Measurements from ENCODE around the gene KYNU.
"Not testable (repeated sequence)": the region's sequence is repeated elsewhere in the genome, so short reads cannot be mapped to it uniquely, and the experiment has no call there.

KYNU gene

GRCh38 chr2:142874293-142874814 lies 3.1 kb upstream of the KYNU start:
- no peak for DNase-seq (ENCODE audit: low spot score in 2 of 2)

GRCh38 chr2:142875010-142875409 lies 2.5 kb upstream of the KYNU start:
- no peak for ATAC-seq (replicated peaks; ENCODE audit: extremely low read depth, poor library complexity, severe bottlenecking)
- Mint-ChIP-seq H3K27ac (ENCODE audit: low read depth) (no peak overlapping the region), H3K4me1 (no peaks in the 10 kb centered on the region), H3K36me3 (ENCODE audit: insufficient read depth) (no peaks in the 10 kb centered on the region), H3K27me3 (no peaks in the 10 kb centered on the region), H3K9me3 (no peaks in the 10 kb centered on the region), H3K4me3 (no peak overlapping the region)
- no peak for DNase-seq (ENCODE audit: low spot score in 2 of 2)

More at GRCh38 chr2:142874293-142874814, 3.1 kb upstream of the KYNU start:
- ATAC-seq (replicated peaks; ENCODE audit: extremely low read depth, poor library complexity, severe bottlenecking) = no peak
- H3K4me1 Mint-ChIP-seq = no peaks in the 10 kb centered on the region
- no peak overlapping the region for H3K27ac Mint-ChIP-seq (ENCODE audit: low read depth)
- no peaks in the 10 kb centered on the region for H3K27me3 Mint-ChIP-seq
- H3K4me3 Mint-ChIP-seq = no peak overlapping the region
- no peaks in the 10 kb centered on the region for H3K9me3 Mint-ChIP-seq
- H3K36me3 Mint-ChIP-seq (ENCODE audit: insufficient read depth) = no peaks in the 10 kb centered on the region

DNA sequence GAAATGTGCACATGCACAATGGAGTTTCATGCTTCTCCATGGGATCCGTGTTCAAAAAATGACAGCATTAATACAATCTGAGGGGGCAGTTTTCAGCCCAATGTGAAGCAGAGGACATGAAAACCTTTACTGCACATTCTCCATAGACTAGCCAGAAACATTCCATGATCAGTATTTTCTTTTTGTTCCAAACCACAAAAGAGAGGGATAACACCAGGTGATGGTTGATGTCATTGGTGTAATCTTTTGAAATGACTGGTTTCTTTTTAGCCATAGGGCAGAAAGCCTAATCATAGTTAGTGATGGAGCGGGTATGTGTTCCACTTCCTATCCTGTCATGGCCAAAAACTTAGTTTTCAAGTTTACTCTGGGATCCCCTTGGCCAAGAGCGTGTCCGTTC lies 1.8 kb upstream of the KYNU start:
- H3K27me3 Mint-ChIP-seq = no peaks in the 10 kb centered on the region
- H3K27ac Mint-ChIP-seq (ENCODE audit: low read depth) = no peak overlapping the region
- DNase-seq (ENCODE audit: low spot score in 2 of 2) (no peak), ATAC-seq (replicated peaks; ENCODE audit: extremely low read depth, poor library complexity, severe bottlenecking) (no peak)
- no peaks in the 10 kb centered on the region for H3K36me3 Mint-ChIP-seq (ENCODE audit: insufficient read depth)
- H3K4me1 Mint-ChIP-seq = no peaks in the 10 kb centered on the region
- no peak overlapping the region for H3K4me3 Mint-ChIP-seq
- no peaks in the 10 kb centered on the region for H3K9me3 Mint-ChIP-seq

- DNase-seq (ENCODE audit: low spot score in 2 of 2) = no peak
- no peak for ATAC-seq (replicated peaks; ENCODE audit: extremely low read depth, poor library complexity, severe bottlenecking)
- Mint-ChIP-seq H3K27ac (ENCODE audit: low read depth) (no peak overlapping the region), H3K4me1 (no peaks in the 10 kb centered on the region), H3K36me3 (ENCODE audit: insufficient read depth) (peaks cover 2% of the 10 kb centered on the region), H3K9me3 (no peaks in the 10 kb centered on the region), H3K4me3 (no peak overlapping the region), H3K27me3 (no peaks in the 10 kb centered on the region)
Observed at GRCh38 chr2:142876423-142876822, 1.0 kb upstream of the KYNU start.

GRCh38 chr2:142878031-142878678 lies 691 bp downstream of the KYNU start:
- Mint-ChIP-seq H3K27ac (ENCODE audit: low read depth) (no peak overlapping the region), H3K36me3 (ENCODE audit: insufficient read depth) (peaks cover 2% of the 10 kb centered on the region), H3K27me3 (no peaks in the 10 kb centered on the region), H3K9me3 (no peaks in the 10 kb centered on the region), H3K4me1 (no peaks in the 10 kb centered on the region), H3K4me3 (no peak overlapping the region)
- ATAC-seq (replicated peaks; ENCODE audit: extremely low read depth, poor library complexity, severe bottlenecking) (no peak), DNase-seq (ENCODE audit: low spot score in 2 of 2) (no peak)

- no peak for ATAC-seq (replicated peaks; ENCODE audit: extremely low read depth, poor library complexity, severe bottlenecking)
- no peaks in the 10 kb centered on the region for H3K4me1 Mint-ChIP-seq
- no peaks in the 10 kb centered on the region for H3K27me3 Mint-ChIP-seq
- no peak overlapping the region for H3K27ac Mint-ChIP-seq (ENCODE audit: low read depth)
- DNase-seq (ENCODE audit: low spot score in 2 of 2) = no peak
- no peak overlapping the region for H3K4me3 Mint-ChIP-seq
- H3K36me3 Mint-ChIP-seq (ENCODE audit: insufficient read depth) = peaks cover 4% of the 10 kb centered on the region
- peaks cover 5% of the 10 kb centered on the region for H3K9me3 Mint-ChIP-seq
Observed at GRCh38 chr2:142879151-142879550, 1.7 kb downstream of the KYNU start.

DNA sequence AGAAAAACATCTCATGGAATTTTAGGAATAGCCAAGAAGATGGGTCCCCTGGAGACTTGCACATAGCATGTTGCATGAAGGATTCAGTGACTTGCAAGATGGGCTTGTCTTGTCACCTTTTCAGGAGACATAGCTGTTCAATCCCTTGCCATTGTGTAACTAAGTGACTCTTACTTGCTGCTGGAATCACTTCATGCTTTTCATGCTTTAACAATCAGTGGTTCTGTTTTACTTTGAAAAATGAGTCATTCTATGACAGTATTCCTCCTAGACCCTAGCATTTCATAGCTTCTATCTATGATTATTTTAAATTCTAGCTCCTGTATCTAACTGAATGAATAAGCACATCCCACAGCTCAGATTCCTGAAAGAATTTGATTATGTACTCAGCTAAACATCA lies 2.8 kb downstream of the KYNU start:
- DNase-seq (ENCODE audit: low spot score in 2 of 2) (no peak), ATAC-seq (replicated peaks; ENCODE audit: extremely low read depth, poor library complexity, severe bottlenecking) (no peak)
- Mint-ChIP-seq H3K36me3 (ENCODE audit: insufficient read depth) (peaks cover 4% of the 10 kb centered on the region), H3K27ac (ENCODE audit: low read depth) (no peak overlapping the region), H3K4me1 (no peaks in the 10 kb centered on the region), H3K27me3 (no peaks in the 10 kb centered on the region), H3K9me3 (peaks cover 5% of the 10 kb centered on the region), H3K4me3 (no peak overlapping the region)

GRCh38 chr2:142881619-142882018 lies 4.2 kb downstream of the KYNU start:
- Mint-ChIP-seq H3K4me1 (no peaks in the 10 kb centered on the region), H3K36me3 (ENCODE audit: insufficient read depth) (peaks cover 4% of the 10 kb centered on the region), H3K4me3 (no peak overlapping the region), H3K27ac (ENCODE audit: low read depth) (no peak overlapping the region), H3K9me3 (peaks cover 5% of the 10 kb centered on the region), H3K27me3 (no peaks in the 10 kb centered on the region)
- ATAC-seq (replicated peaks; ENCODE audit: extremely low read depth, poor library complexity, severe bottlenecking) (no peak), DNase-seq (ENCODE audit: low spot score in 2 of 2) (no peak)

- H3K27me3 Mint-ChIP-seq; H3K4me3 Mint-ChIP-seq; H3K27ac Mint-ChIP-seq (ENCODE audit: low read depth); DNase-seq (ENCODE audit: low spot score in 2 of 2); H3K36me3 Mint-ChIP-seq (ENCODE audit: insufficient read depth); ATAC-seq (replicated peaks; ENCODE audit: extremely low read depth, poor library complexity, severe bottlenecking); H3K9me3 Mint-ChIP-seq; H3K4me1 Mint-ChIP-seq: not testable (repeated sequence)
Observed at GRCh38 chr2:142882500-142882899, 5.0 kb downstream of the KYNU start.

GRCh38 chr2:142883526-142883925 lies 6.1 kb downstream of the KYNU start:
- Mint-ChIP-seq H3K9me3 (peaks cover 5% of the 10 kb centered on the region), H3K27ac (ENCODE audit: low read depth) (no peak overlapping the region), H3K27me3 (peaks cover 9% of the 10 kb centered on the region), H3K4me3 (no peak overlapping the region), H3K36me3 (ENCODE audit: insufficient read depth) (peaks cover 4% of the 10 kb centered on the region), H3K4me1 (no peaks in the 10 kb centered on the region)
- DNase-seq (ENCODE audit: low spot score in 2 of 2) (no peak), ATAC-seq (replicated peaks; ENCODE audit: extremely low read depth, poor library complexity, severe bottlenecking) (no peak)

DNA sequence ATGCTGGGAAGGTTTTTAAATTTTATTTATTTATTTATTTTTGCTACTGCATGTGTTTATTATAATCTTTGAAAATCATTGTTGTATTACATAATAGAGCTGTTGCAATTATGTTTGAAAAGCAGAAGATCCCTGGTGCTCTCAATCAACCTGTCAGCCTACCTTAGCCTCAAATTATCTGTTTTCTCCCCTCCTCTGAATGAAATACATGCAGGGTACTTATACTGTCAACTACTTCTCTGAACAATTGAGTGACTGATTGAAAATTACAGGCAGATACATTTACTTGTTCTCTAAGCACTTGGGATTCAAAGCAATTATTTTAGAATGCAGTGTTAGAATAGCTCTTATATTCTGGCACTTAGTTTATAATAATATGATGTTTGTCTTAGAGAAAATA lies 8.1 kb downstream of the KYNU start:
- no peak overlapping the region for H3K4me3 Mint-ChIP-seq
- H3K4me1 Mint-ChIP-seq = no peaks in the 10 kb centered on the region
- H3K27me3 Mint-ChIP-seq = peaks cover 9% of the 10 kb centered on the region
- H3K9me3 Mint-ChIP-seq = peaks cover 5% of the 10 kb centered on the region
- no peak overlapping the region for H3K27ac Mint-ChIP-seq (ENCODE audit: low read depth)
- no peak for ATAC-seq (replicated peaks; ENCODE audit: extremely low read depth, poor library complexity, severe bottlenecking)
- peaks cover 4% of the 10 kb centered on the region for H3K36me3 Mint-ChIP-seq (ENCODE audit: insufficient read depth)
- DNase-seq (ENCODE audit: low spot score in 2 of 2) = no peak

DNA sequence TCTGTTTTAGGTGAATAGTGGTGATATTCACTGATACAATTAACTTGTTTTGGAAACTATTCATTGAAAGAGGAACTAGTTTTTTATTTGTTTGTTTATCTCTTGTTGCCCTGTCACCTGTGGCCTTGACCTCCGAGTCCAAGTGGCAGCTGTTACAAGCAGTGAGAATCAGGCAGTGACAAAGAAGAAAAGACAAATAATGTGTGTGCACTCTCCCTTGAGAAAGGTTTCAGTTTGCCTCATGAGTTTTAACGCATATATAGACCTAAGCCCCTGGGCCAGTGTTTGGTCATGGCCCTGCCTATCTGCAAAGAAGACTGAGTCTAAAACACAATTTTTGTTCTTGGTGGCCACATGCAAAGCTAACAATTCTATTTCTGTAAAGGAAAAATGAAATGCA lies 15.3 kb downstream of the KYNU start:
- ATAC-seq (replicated peaks; ENCODE audit: extremely low read depth, poor library complexity, severe bottlenecking) = no peak
- H3K36me3 Mint-ChIP-seq (ENCODE audit: insufficient read depth) = no peaks in the 10 kb centered on the region

DNA sequence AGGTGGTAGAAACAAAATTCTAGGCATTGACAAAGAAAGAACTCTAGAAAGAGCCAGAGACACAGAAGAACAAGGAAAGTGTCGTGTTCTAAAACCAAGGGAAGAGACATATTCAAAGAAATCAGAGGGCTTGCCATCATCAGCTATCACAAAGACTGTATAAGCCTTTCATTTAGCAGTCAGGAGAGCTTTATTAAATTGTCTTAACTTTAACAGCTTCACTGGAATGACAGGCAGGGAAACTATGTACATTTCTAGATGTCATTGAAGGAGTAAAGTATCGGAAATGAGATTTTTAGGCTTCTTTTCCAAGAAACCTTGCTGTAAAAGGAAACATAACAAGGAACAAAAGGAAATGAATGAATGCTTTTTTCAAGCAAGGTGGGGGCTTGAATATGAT lies 15.8 kb downstream of the KYNU start:
- ATAC-seq (replicated peaks; ENCODE audit: extremely low read depth, poor library complexity, severe bottlenecking) (no peak), DNase-seq (ENCODE audit: low spot score in 2 of 2) (no peak)
- Mint-ChIP-seq H3K27me3 (peaks cover 6% of the 10 kb centered on the region), H3K9me3 (no peaks in the 10 kb centered on the region), H3K36me3 (ENCODE audit: insufficient read depth) (no peaks in the 10 kb centered on the region), H3K4me1 (no peaks in the 10 kb centered on the region), H3K27ac (ENCODE audit: low read depth) (no peak overlapping the region), H3K4me3 (no peak overlapping the region)

More for the DNA sequence above, 15.3 kb downstream of the KYNU start:
- H3K9me3 Mint-ChIP-seq = no peaks in the 10 kb centered on the region
- no peaks in the 10 kb centered on the region for H3K4me1 Mint-ChIP-seq
- no peak overlapping the region for H3K27ac Mint-ChIP-seq (ENCODE audit: low read depth)
- no peak overlapping the region for H3K4me3 Mint-ChIP-seq
- peaks cover 2% of the 10 kb centered on the region for H3K27me3 Mint-ChIP-seq
- DNase-seq (ENCODE audit: low spot score in 2 of 2) = no peak
